NCI-H345 treated with DMSO at 0.1 percent for 48 hours (cell line): ENCODE results near the gene ENTHD1.
A peak's percentile ranks its signal among the peaks of the same experiment; 100 is the strongest.

Experiments
- DNase-seq: peaks from one replicate; lab custom pipeline; 2025; ENCODE audit not compliant: unreplicated experiment; lab: John Stamatoyannopoulos, UW

The ENTHD1 gene, protein sequence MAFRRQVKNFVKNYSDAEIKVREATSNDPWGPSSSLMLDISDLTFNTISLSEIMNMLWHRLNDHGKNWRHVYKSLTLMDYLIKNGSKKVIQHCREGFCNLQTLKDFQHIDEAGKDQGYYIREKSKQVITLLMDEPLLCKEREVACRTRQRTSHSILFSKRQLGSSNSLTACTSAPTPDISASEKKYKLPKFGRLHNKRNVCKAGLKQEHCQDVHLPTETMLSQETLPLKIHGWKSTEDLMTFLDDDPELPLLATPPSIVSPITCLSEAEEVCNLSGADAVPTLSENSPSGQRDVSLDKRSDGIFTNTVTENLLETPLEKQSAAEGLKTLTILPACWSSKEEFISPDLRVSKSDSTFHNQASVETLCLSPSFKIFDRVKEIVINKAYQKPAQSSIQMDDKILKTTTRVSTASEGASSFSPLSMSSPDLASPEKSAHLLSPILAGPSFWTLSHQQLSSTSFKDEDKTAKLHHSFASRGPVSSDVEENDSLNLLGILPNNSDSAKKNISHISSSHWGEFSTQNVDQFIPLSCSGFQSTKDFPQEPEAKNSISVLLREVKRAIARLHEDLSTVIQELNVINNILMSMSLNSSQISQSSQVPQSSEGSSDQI

GRCh38 chr22:39893526-39893925 is at the start of gene ENTHD1:
TSS of gene ENTHD1 (minus strand) at chr22:39893760. CDS start at chr22:39887748, 6,012 bp downstream.
- no peak for DNase-seq

- DNase-seq, result no peak
Measured at GRCh38 chr22:39943337-39943736, 49.8 kb upstream of the ENTHD1 start.

DNA sequence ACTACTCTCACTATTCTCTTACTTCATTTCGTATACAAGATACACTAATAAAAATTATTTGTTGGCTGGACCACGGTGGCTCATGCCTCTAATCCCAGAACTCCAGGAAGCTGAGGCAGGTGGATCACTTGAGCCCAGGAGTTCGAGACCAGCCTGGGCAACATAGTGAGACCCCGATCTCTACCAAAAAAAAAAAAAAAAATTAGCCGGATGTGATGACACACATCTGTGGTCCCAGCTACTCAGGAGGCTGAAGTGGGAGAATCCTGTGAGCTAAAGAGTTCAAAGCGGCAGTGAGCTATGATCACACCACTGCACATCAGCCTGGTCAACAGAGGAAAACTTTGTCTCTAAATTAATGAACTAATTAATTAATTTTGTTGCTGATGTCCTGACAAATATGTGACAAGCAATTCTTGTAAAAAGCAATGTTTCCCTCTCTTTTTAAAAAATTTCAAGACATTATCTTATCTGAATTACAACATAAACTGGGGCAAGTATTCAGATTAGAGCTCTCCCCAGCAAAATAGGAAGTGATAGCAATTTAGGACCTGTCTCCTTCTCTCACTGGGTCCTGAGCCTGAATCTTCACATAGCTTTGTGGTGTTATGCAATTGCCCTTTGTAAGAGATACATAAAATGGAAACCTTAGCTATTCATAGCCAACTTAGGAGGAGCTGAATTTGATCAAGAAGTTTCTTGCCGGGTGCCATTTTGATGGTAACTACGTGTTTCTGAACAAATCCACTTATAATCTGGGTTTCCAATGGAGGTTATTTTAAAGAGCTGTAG is 49.1 kb upstream of the ENTHD1 start:
- DNase-seq, result no peak

DNA sequence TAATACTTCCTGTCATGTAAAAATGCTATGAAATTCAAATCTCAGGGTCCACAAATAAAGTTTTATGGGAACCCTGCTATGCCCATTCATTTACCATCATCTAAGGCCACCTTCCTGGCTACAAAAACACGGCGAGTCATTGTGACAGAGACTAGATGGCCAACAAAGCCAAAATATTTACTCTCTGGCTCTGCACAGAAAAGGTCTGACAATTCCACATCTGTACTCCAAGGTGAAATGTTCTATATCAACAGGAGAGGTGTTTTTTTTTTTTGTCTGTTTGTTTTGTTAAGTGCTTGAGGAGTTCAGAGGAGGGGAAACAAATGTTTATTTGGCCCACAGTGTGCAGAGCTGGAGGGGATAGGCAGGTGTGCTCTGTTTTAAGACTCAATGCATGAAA is 48.0 kb upstream of the ENTHD1 start:
- peak; percentile 83 for DNase-seq

DNA sequence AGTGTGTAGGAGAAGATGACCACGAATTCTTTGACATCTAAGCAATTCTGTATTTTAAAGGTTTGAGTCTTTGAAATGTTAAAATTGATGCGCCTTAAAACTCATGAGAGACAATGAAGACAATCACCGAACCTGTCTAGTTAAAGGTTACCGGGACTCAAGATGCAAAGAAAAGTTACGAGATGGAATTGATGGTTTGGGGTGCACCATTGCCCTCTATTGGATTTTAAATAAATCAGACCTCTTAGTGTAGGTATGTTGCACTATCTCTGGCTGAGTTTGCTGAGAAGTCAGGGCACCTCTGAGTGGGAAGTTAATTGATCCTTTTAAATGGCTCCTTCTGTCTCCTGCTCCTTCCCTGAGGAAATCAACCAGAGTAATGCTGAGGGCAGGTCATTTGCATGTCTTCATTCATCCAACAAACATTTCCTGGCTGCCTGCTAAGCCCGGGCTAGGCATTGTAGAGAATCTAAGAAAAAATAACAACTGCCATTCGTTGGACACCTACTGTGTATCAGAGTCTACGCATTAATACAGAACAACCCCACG is 47.3 kb upstream of the ENTHD1 start:
- DNase-seq, result no peak

- no peak for DNase-seq
Measured at GRCh38 chr22:39939830-39940229, 46.3 kb upstream of the ENTHD1 start.

- DNase-seq, result no peak
Measured at GRCh38 chr22:39938509-39939111, 45.0 kb upstream of the ENTHD1 start.

DNA sequence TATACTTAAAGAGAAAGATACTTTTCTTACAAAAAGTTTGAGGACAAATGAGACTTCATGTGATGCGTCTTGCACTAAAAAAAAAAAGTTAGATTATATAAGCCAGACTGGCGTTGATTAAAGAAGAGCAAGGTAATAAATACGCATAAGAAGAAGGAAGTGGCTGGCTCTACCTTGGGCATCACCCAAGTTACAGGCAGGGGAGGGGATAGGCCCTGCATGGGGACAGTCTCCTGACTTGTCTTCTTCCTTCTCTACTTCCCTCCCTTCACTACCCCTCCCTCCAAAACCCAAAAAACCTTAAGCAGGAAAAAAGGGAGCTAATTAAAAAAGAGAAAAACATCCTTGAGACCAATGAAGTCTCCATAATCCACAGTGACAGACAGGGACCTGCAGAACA is 44.3 kb upstream of the ENTHD1 start:
- DNase-seq, result no peak

DNA sequence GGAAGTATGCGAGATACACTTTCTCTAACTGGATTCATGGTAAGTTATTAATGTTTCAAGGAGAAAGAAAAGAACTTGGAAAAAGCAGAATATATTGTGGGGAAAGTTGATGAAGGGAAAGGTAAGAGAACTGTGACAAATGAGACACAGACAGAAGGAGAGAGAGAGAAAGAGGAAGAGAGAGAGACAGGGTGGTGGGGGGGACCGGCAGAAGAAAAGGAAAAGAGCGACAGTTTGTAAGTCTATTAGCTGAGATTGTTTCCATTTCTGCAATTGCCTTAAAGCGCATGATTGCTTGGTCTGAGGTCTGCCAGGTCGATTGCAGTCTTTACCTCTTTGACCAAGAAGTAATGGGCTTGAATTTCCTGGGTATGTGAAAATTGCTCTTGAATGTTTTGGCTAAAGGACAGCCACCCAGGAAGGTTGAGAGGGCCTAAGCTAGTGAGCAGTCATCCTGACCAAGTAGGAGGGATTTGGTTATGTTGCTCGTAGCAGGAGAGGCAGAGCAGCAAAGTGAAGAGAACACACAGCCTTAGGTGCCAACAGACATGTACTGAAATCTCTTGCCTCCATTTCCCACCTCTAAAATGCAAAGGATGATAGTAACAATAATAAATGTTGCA is 43.1 kb upstream of the ENTHD1 start:
- DNase-seq, result no peak

GRCh38 chr22:39935612-39936011 is 42.1 kb upstream of the ENTHD1 start:
- DNase-seq, result no peak

DNA sequence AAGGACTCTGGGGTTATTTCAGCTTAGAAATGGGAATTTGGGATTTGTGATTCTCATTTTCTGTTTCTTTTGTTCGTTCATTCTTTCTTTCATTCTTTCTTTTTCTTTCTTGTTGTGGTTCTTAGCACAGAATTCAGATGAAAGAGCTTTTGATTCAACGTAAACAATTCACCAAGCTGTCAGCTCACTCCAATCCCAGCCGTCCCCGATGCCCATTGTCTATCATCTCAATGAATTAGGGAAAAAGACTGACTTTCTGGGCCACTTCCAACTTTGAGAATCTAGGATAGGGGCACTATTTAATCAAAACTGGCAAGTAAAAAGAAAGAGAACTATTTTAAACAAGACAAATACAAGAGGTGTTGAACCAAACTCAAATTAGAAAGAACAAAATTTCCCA is 41.6 kb upstream of the ENTHD1 start:
- no peak for DNase-seq

DNA sequence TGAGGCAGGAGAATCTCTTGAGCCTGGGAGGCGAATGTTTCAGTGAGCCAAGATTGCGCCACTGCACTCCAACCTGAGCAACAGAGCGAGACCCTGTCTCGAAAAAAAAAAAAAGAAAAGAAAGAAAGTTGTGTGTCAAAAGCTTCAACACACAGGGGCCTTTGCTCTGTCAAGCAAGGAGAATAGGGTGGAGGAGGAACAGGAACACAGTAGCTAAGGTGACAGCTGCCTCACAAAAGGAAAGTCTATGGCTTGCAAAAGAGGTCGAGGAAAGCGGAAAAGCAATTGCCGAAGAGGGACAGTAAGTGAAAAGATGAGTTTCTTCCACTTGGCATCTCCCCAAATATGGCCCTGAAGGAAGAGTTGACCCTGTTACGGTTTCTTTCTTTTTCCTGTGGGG is 40.2 kb upstream of the ENTHD1 start:
- no peak for DNase-seq

- no peak for DNase-seq
Measured at GRCh38 chr22:39932918-39933649, 39.5 kb upstream of the ENTHD1 start.

DNA sequence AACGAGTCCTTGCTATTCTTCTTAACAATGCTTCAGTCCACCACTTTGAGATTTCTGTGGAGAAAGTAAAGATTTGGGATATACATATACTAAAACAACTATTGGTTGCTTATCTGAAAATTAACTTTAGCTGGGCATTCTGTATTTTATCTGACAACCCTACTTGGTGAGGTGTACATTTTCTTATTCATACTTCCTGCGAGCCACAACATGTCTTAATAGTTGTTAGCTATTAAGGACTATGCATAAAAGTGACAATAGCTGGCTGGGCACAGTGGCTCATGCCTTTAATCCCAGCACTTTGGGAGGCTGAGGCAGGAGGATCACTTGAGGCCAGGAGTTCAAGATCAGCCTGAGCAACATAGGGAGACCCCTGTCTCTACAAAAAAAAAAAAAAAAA is 38.6 kb upstream of the ENTHD1 start:
- DNase-seq, result no peak

GRCh38 chr22:39931251-39931650 is 37.7 kb upstream of the ENTHD1 start:
- DNase-seq, result no peak

DNA sequence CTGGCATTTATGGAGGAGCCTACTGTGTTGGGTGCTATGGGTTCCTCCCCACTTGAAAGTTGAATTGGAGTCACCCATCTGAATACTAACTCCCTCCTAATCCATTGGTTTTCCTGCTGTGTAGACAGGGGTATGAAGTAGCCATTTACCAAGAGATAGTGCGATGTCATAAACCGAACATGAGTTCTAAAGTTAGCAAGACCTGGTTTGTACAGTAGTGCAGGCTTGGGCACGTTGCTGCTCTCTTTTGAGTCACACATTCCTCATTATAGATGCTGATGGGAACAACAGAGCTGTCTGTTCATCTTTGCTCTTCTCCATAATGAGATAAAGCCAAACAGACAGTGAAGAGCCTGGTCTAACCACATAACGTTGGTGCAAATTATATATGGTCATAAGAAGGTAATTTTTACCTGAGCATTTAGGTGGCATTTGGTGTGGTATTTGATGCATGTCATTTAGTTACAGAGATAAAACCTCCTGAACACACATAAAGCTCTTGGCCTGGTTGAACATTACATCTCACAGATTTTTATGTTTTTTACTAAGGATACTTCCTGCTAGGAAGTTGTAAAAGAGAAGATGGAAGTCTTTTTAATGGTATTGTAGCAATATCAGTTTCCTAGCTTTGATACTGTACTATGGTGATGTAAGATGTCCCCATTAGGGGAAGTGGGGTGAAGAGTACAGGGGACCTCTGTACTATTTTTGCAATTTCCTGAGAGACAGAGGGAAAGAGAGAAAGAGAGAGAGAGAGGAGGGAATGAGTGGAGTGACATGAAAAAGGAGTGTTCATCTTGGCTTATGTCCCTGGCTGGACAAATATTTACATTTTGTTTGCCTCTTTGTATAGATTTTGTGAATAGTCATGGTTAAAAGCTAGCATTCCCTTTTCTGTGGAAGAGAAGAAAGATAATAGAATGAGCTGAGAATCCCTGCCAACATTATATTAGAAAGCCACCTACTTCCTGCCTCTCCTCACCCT is 35.3 kb upstream of the ENTHD1 start:
- DNase-seq, result no peak

DNA sequence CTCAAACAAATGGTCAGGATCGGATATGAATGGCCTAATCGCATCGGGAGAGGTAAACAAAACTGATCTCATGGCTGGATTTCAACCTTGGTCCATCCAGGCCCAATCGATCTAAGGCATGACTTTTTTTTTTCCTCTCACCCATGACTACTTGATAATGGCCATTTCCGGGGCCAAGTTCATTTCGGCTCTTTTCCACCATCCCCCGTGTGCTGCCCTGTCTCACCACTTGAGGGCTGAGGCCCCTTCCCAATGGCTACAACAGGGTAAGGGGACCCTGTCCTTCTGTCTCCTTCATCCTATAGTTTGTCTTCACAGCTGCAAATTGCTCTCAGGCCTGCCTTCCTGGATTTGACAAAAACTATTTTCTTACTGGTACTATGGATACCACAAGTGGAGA is 34.0 kb upstream of the ENTHD1 start:
- DNase-seq, result no peak

GRCh38 chr22:39926753-39927152 is 33.2 kb upstream of the ENTHD1 start:
- no peak for DNase-seq
